ENCODE results near the gene TSNAXIP1.

TSNAXIP1 gene

GRCh38 chr16:67760956-67761230 is 45.8 kb upstream of the TSNAXIP1 start:
- no peaks in the 10 kb centered on the region for H3K36me3 ChIP-seq (ENCODE audit: low read depth)
- no peak for ATAC-seq (ENCODE audit: low read depth)
- no peak overlapping the region for H3K27ac ChIP-seq (ENCODE audit: poor library complexity, severe bottlenecking)

GRCh38 chr16:67761924-67762323 is 44.8 kb upstream of the TSNAXIP1 start:
- Histone ChIP-seq H3K36me3 (ENCODE audit: low read depth) (no peaks in the 10 kb centered on the region), H3K27me3 (ENCODE audit: insufficient read depth, poor library complexity, severe bottlenecking) (no peaks in the 10 kb centered on the region), H3K27ac (ENCODE audit: poor library complexity, severe bottlenecking) (no peak overlapping the region), H3K4me3 (ENCODE audit: severe bottlenecking) (no peak overlapping the region), H3K9me3 (ENCODE audit: severe bottlenecking) (no peaks in the 10 kb centered on the region), H3K4me1 (ENCODE audit: insufficient read depth, poor library complexity, severe bottlenecking) (no peaks in the 10 kb centered on the region)
- ATAC-seq (ENCODE audit: low read depth) (no peak), DNase-seq (ENCODE audit: low spot score) (no peak)
- TF ChIP-seq CTCF (IDR thresholded peaks at IDR 0.05; ENCODE audit: poor library complexity, severe bottlenecking): no peak

More at GRCh38 chr16:67760956-67761230, 45.8 kb upstream of the TSNAXIP1 start:
- TF ChIP-seq CTCF (IDR thresholded peaks at IDR 0.05; ENCODE audit: poor library complexity, severe bottlenecking): no peak
- no peak for DNase-seq (ENCODE audit: low spot score)
- H3K27me3 ChIP-seq (ENCODE audit: insufficient read depth, poor library complexity, severe bottlenecking): no peaks in the 10 kb centered on the region
- no peaks in the 10 kb centered on the region for H3K9me3 ChIP-seq (ENCODE audit: severe bottlenecking)
- no peak overlapping the region for H3K4me3 ChIP-seq (ENCODE audit: severe bottlenecking)
- H3K4me1 ChIP-seq (ENCODE audit: insufficient read depth, poor library complexity, severe bottlenecking): no peaks in the 10 kb centered on the region

GRCh38 chr16:67762385-67762784 is 44.3 kb upstream of the TSNAXIP1 start:
- no peaks in the 10 kb centered on the region for H3K36me3 ChIP-seq (ENCODE audit: low read depth)
- no peaks in the 10 kb centered on the region for H3K27me3 ChIP-seq (ENCODE audit: insufficient read depth, poor library complexity, severe bottlenecking)
- H3K4me3 ChIP-seq (ENCODE audit: severe bottlenecking): no peak overlapping the region
- TF ChIP-seq CTCF (IDR thresholded peaks at IDR 0.05; ENCODE audit: poor library complexity, severe bottlenecking): no peak
- H3K27ac ChIP-seq (ENCODE audit: poor library complexity, severe bottlenecking): no peak overlapping the region
- H3K4me1 ChIP-seq (ENCODE audit: insufficient read depth, poor library complexity, severe bottlenecking): no peaks in the 10 kb centered on the region
- DNase-seq (ENCODE audit: low spot score): no peak
- ATAC-seq (ENCODE audit: low read depth): no peak
- no peaks in the 10 kb centered on the region for H3K9me3 ChIP-seq (ENCODE audit: severe bottlenecking)

DNA sequence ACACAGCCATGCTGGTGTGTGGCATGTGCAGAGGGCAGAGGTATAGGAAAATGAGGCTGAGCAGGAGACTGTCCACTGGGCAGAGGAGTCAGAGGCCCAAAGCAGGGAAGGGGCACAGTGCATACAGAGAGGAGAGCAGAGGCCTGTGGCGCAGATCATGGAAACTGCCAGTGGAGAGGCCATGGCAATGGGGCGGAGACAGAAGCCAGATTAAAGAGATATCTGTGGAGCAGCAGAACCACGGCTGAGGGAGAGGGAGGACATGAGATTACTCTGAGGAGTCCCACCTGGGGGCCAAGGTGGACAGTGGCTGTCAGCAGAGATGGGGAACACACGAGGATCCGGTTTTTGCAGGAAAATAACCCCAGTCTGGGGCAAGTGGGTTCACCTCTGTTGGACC is 43.6 kb upstream of the TSNAXIP1 start:
- Histone ChIP-seq H3K27ac (ENCODE audit: poor library complexity, severe bottlenecking) (no peak overlapping the region), H3K4me1 (ENCODE audit: insufficient read depth, poor library complexity, severe bottlenecking) (peaks cover under 1% of the 10 kb centered on the region), H3K4me3 (ENCODE audit: severe bottlenecking) (no peak overlapping the region), H3K9me3 (ENCODE audit: severe bottlenecking) (no peaks in the 10 kb centered on the region), H3K27me3 (ENCODE audit: insufficient read depth, poor library complexity, severe bottlenecking) (no peaks in the 10 kb centered on the region), H3K36me3 (ENCODE audit: low read depth) (no peaks in the 10 kb centered on the region)
- no peak for DNase-seq (ENCODE audit: low spot score)
- no peak for ATAC-seq (ENCODE audit: low read depth)
- TF ChIP-seq CTCF (IDR thresholded peaks at IDR 0.05; ENCODE audit: poor library complexity, severe bottlenecking): no peak

DNA sequence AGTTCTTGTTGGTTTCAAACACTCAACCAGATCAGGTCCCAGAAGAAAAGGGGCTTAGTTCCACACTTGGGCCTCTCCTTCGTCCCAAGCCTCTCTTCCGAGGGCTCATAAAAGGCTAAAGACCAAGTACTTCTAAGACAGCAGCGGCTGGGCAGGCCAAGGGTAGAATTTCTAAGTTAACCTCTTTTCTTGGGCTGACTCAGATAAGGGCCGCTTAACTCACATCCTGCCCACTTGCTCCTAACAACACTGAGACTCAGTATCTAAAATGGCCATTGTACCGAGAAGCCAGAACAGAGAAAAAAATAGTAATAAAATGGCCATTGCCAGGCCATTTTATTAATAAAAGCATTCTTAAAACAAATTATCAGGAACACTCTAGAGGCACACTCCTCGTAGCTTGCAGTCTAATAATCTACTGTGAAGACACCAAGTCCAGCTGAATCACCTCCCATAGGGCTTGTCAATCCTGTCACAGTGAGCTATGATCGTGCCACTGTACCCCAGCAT is 42.5 kb upstream of the TSNAXIP1 start:
- no peaks in the 10 kb centered on the region for H3K9me3 ChIP-seq (ENCODE audit: severe bottlenecking)
- DNase-seq (ENCODE audit: low spot score) (no peak), ATAC-seq (ENCODE audit: low read depth) (no peak)
- no peaks in the 10 kb centered on the region for H3K36me3 ChIP-seq (ENCODE audit: low read depth)
- H3K4me3 ChIP-seq (ENCODE audit: severe bottlenecking): no peak overlapping the region
- peaks cover 9% of the 10 kb centered on the region for H3K4me1 ChIP-seq (ENCODE audit: insufficient read depth, poor library complexity, severe bottlenecking)
- H3K27me3 ChIP-seq (ENCODE audit: insufficient read depth, poor library complexity, severe bottlenecking): no peaks in the 10 kb centered on the region
- H3K27ac ChIP-seq (ENCODE audit: poor library complexity, severe bottlenecking): no peak overlapping the region
- TF ChIP-seq CTCF (IDR thresholded peaks at IDR 0.05; ENCODE audit: poor library complexity, severe bottlenecking): no peak
